SK-N-SH (cell line): ENCODE results near the gene ATG7. TPM values are rescaled to one million over a fixed set of nuclear protein-coding genes. Genes with fewer than 3 reads are reported as not detected.
A peak's percentile ranks its signal among the peaks of the same experiment; 100 is the strongest.

ENCODE experiments used
- CTCF ChIA-PET: fragments of 300-600, 350-600 bp; formaldehyde crosslinking; extraction: SDS; loops from one replicate; lab custom pipeline; 2021; lab: Yijun Ruan, JAX
- POLR2A ChIA-PET: fragments of 350-600 bp; sonication (Branson Sonifier 250); formaldehyde crosslinking; extraction: SDS; loops from one replicate; lab custom pipeline; 2020; ENCODE audit warnings: antibody characterized with exemption, inconsistent platforms; lab: Yijun Ruan, JAX
- DNase-seq: peaks from one replicate; pipeline ENCODE4 v3.0.0; 2012
- H2AFZ ChIP-seq: fragments of 200-600 bp; sonication (generic); 2 replicates; pipeline ENCODE4 v1.8.1; 2016; ENCODE audit warnings: antibody characterized with exemption, mild to moderate bottlenecking, low read depth
- H3F3A ChIP-seq: fragments of 200-600 bp; sonication (generic); replicated peaks from 2 replicates; pipeline ENCODE3; 2016; ENCODE audit warnings: antibody characterized with exemption, mild to moderate bottlenecking; ENCODE audit not compliant: insufficient read depth
- H3K27ac ChIP-seq, 2 experiments: fragments of 200-500 bp in 1 of 2; fragments of 200-600 bp in 1 of 2; sonication (Bioruptor generic) in 1 of 2; sonication (generic), shearing (Covaris generic) in 1 of 2; 2 replicates each; pipeline versions ENCODE4 v1.5.1 to v1.6.1; 2014 to 2016; ENCODE audit warnings: low read depth in 2 of 2, inconsistent platforms in 1 of 2, low read length in 1 of 2, mild to moderate bottlenecking in 1 of 2, mixed read lengths in 1 of 2
- H3K27me3 ChIP-seq: fragments of 200-600 bp; sonication (generic), shearing (Covaris generic); 2 replicates; pipeline ENCODE4 v1.6.1; 2016; ENCODE audit warnings: mixed run types; ENCODE audit not compliant: insufficient read depth
- H3K36me3 ChIP-seq, 2 experiments: fragments of 200-500 bp in 1 of 2; fragments of 200-600 bp in 1 of 2; sonication (Bioruptor generic) in 1 of 2; sonication (generic) in 1 of 2; replicated peaks in 1 of 2; 2 replicates each; pipeline versions ENCODE3 to v1.5.1; 2014 to 2016; ENCODE audit warnings: low read length in 1 of 2, mild to moderate bottlenecking in 1 of 2; ENCODE audit not compliant: insufficient read depth in 2 of 2, control insufficient read depth in 1 of 2
- H3K4me1 ChIP-seq, 2 experiments: fragments of 200-500 bp in 1 of 2; fragments of 200-600 bp in 1 of 2; sonication (Bioruptor generic) in 1 of 2; sonication (generic), shearing (Covaris generic) in 1 of 2; 2 replicates each; pipeline versions ENCODE4 v1.5.1 to v1.6.1; 2014 to 2016; ENCODE audit warnings: low read depth in 1 of 2, low read length in 1 of 2, mixed run types in 1 of 2; ENCODE audit not compliant: insufficient read depth in 2 of 2, control insufficient read depth in 1 of 2
- H3K4me2 ChIP-seq: fragments of 200-600 bp; sonication (generic), shearing (Covaris generic); 2 replicates; pipeline ENCODE4 v1.6.1; 2017; ENCODE audit warnings: mixed run types
- H3K4me3 ChIP-seq, 2 experiments: fragments of 200-500 bp in 1 of 2; fragments of 200-600 bp in 1 of 2; sonication (Bioruptor generic) in 1 of 2; sonication (generic), shearing (Covaris generic) in 1 of 2; 2 replicates each; pipeline versions ENCODE4 v1.5.1 to v1.8.1; 2014 to 2016; ENCODE audit warnings: low read depth in 2 of 2, inconsistent platforms in 1 of 2, low read length in 1 of 2, mild to moderate bottlenecking in 1 of 2, mixed read lengths in 1 of 2, moderate library complexity in 1 of 2
- H3K79me2 ChIP-seq: fragments of 200-600 bp; sonication (generic); 2 replicates; pipeline ENCODE4 v1.8.1; 2017; ENCODE audit warnings: mild to moderate bottlenecking; ENCODE audit not compliant: insufficient read depth
- H3K9ac ChIP-seq: fragments of 200-600 bp; sonication (generic); 2 replicates; pipeline ENCODE4 v1.6.1; 2017; ENCODE audit warnings: mixed run types
- H3K9me2 ChIP-seq: fragments of 200-600 bp; sonication (generic); 2 replicates; pipeline ENCODE4 v1.6.1; 2017; ENCODE audit warnings: mixed run types
- H3K9me3 ChIP-seq: fragments of 200-600 bp; sonication (generic); 2 replicates; pipeline ENCODE4 v1.6.1; 2017; ENCODE audit warnings: mixed run types, mild to moderate bottlenecking, moderate library complexity
- H4K20me1 ChIP-seq: fragments of 200-600 bp; sonication (generic); 2 replicates; pipeline ENCODE4 v1.6.1; 2017; ENCODE audit warnings: mild to moderate bottlenecking, mixed run types; ENCODE audit not compliant: insufficient read depth
- CTCF ChIP-seq: fragments of 200-600 bp; sonication (generic); IDR thresholded peaks from 2 replicates; pipeline ENCODE4 v1.6.1; 2017; ENCODE audit warnings: antibody characterized with exemption, mild to moderate bottlenecking, moderate library complexity
- FOXJ3 ChIP-seq: sonication (generic); formaldehyde crosslinking; IDR thresholded peaks from 2 replicates; pipeline ENCODE4 v1.5.1; 2020; ENCODE audit warnings: mild to moderate bottlenecking, missing genetic modification reagents
- FOXM1 ChIP-seq: IDR thresholded peaks from 2 replicates; pipeline ENCODE4 v1.4.0; 2012; ENCODE audit warnings: low read depth, mild to moderate bottlenecking
- GATA2 ChIP-seq: sonication (generic); formaldehyde crosslinking; IDR thresholded peaks from 2 replicates; pipeline ENCODE4 v1.5.0; 2020; ENCODE audit warnings: mild to moderate bottlenecking, missing genetic modification reagents
- MAX ChIP-seq: IDR thresholded peaks from 2 replicates; pipeline ENCODE4 v1.4.0; 2012; ENCODE audit warnings: low read depth
- MXI1 ChIP-seq: IDR thresholded peaks from 2 replicates; pipeline ENCODE4 v1.6.1; 2012; ENCODE audit warnings: mild to moderate bottlenecking, low read depth, low read length, improper control_type of control experiment
- NFIC ChIP-seq: IDR thresholded peaks from 2 replicates; pipeline ENCODE4 v1.4.0; 2012; ENCODE audit warnings: borderline replicate concordance
- TEAD4 ChIP-seq: IDR thresholded peaks from 2 replicates; pipeline ENCODE4 v1.4.0; 2012; ENCODE audit warnings: mild to moderate bottlenecking, borderline replicate concordance; ENCODE audit not compliant: insufficient read depth
- USF1 ChIP-seq: IDR thresholded peaks from 2 replicates; pipeline ENCODE4 v1.4.0; 2012; ENCODE audit warnings: low read depth, borderline replicate concordance
- WGBS: methylation state at CpG from one replicate; pipeline ENCODE4 v1.1.6; 2017; ENCODE audit warnings: low lambda C conversion rate; 5-methylcytosine and 5-hydroxymethylcytosine counted together
- polyA plus RNA-seq, 3 experiments: library from polyadenylated mRNA; depleted of rRNA; stranded (reverse); fragments of >200 nt; gene quantifications; 2 replicates each; pipeline ENCODE4 v1.2.3, GENCODE V29; 2012
- TF ChIP-seq, protein P1 (sequence below): IDR thresholded peaks from 2 replicates; pipeline ENCODE4 v1.4.0; 2012; ENCODE audit warnings: low read depth, borderline replicate concordance

Gene ATG7
- polyA plus RNA-seq, 1 of the 3 experiments (the other 2 are of a cell fraction), result 29.5 TPM

- TF ChIP-seq, protein P1, sequence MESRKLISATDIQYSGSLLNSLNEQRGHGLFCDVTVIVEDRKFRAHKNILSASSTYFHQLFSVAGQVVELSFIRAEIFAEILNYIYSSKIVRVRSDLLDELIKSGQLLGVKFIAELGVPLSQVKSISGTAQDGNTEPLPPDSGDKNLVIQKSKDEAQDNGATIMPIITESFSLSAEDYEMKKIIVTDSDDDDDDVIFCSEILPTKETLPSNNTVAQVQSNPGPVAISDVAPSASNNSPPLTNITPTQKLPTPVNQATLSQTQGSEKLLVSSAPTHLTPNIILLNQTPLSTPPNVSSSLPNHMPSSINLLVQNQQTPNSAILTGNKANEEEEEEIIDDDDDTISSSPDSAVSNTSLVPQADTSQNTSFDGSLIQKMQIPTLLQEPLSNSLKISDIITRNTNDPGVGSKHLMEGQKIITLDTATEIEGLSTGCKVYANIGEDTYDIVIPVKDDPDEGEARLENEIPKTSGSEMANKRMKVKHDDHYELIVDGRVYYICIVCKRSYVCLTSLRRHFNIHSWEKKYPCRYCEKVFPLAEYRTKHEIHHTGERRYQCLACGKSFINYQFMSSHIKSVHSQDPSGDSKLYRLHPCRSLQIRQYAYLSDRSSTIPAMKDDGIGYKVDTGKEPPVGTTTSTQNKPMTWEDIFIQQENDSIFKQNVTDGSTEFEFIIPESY, result no peak
- no peak for TF ChIP-seq CTCF
- no peak for TF ChIP-seq MXI1
- no peak for TF ChIP-seq GATA2 (CRISPR knock-in tag)
- no peak for TF ChIP-seq FOXJ3 (CRISPR knock-in tag)
- TF ChIP-seq MAX, result peak; percentile 79; the same call in 1 of the 2 replicates
- TF ChIP-seq USF1, result no peak
Measured at GRCh38 chr3:11465744-11466616, 193.8 kb downstream of the ATG7 start (continued).

- no peaks in the 10 kb centered on the region for H3K79me2 ChIP-seq
- peaks cover 0 to 11% of the 10 kb centered on the region in 2 experiments for H3K36me3 ChIP-seq
- H3K4me3 ChIP-seq, result no peak overlapping the region
- H3F3A ChIP-seq, result peaks cover 14% of the 10 kb centered on the region
- H4K20me1 ChIP-seq, result no peaks in the 10 kb centered on the region
- H3K4me2 ChIP-seq, result no peak overlapping the region
- CTCF ChIA-PET, result no interaction called here
- no peak for DNase-seq
- TF ChIP-seq NFIC, result no peak
- no peak for TF ChIP-seq TEAD4
- no peak for TF ChIP-seq FOXJ3 (CRISPR knock-in tag)
- no peak for TF ChIP-seq FOXM1
- no peaks in the 10 kb centered on the region for H3K27me3 ChIP-seq
- H3K27ac ChIP-seq, result no peak overlapping the region
- H2AFZ ChIP-seq, result no peak overlapping the region
- no peaks in the 10 kb centered on the region for H3K9me2 ChIP-seq
- no peaks in the 10 kb centered on the region for H3K9me3 ChIP-seq
- POLR2A ChIA-PET, result no interaction called here
- H3K9ac ChIP-seq, result no peak overlapping the region
- 100% methylated on average over 4 of the region's 4 CpGs for WGBS
- peaks cover 13 to 14% of the 10 kb centered on the region in 2 experiments; a peak in 3 of 4 replicates for H3K4me1 ChIP-seq
Measured at GRCh38 chr3:11467875-11468274, 195.7 kb downstream of the ATG7 start.
